ENCODE results near the gene RAD51C.
"Not testable (repeated sequence)": the region's sequence is repeated elsewhere in the genome, so short reads cannot be mapped to it uniquely, and the experiment has no call there.

The RAD51C gene

GRCh38 chr17:58684462-58684861 lies 7.9 kb upstream of the RAD51C start:
- DNase-seq: not testable (repeated sequence)

- no peak for DNase-seq
These were observed 5.4 kb upstream of the RAD51C start for GRCh38 chr17:58686980-58687379.

GRCh38 chr17:58688521-58688920 lies 3.9 kb upstream of the RAD51C start:
- no peak for DNase-seq

- not testable (repeated sequence) for DNase-seq
These were observed 2.4 kb upstream of the RAD51C start for GRCh38 chr17:58690033-58690432.

GRCh38 chr17:58691701-58692238 lies 632 bp upstream of the RAD51C start, which contains the start of gene TEX14:
TSS of gene TEX14 (minus strand) at chr17:58692045. CDS start at chr17:58652001, 40,044 bp downstream.
- no peak for DNase-seq

- no peak for DNase-seq
These were observed 806 bp downstream of the RAD51C start for GRCh38 chr17:58693208-58693607.

GRCh38 chr17:58693751-58694150 lies 1.3 kb downstream of the RAD51C start:
- DNase-seq: no peak

GRCh38 chr17:58694302-58694701 lies 1.9 kb downstream of the RAD51C start:
- DNase-seq: no peak

- DNase-seq: no peak
These were observed 2.4 kb downstream of the RAD51C start for GRCh38 chr17:58694826-58695225.

GRCh38 chr17:58699771-58700170 lies 7.4 kb downstream of the RAD51C start:
- DNase-seq: no peak

GRCh38 chr17:58702045-58702476 lies 9.7 kb downstream of the RAD51C start:
- no peak for DNase-seq

GRCh38 chr17:58702708-58703107 lies 10.3 kb downstream of the RAD51C start:
- DNase-seq: no peak

GRCh38 chr17:58703137-58703915 lies 10.9 kb downstream of the RAD51C start:
- DNase-seq: no peak

GRCh38 chr17:58703916-58704286 lies 11.5 kb downstream of the RAD51C start:
- DNase-seq: no peak

- no peak for DNase-seq
These were observed 14.1 kb downstream of the RAD51C start for GRCh38 chr17:58706351-58707140.

GRCh38 chr17:58710948-58711552 lies 18.6 kb downstream of the RAD51C start:
- DNase-seq: no peak

- DNase-seq: no peak
These were observed 29.9 kb downstream of the RAD51C start for GRCh38 chr17:58722274-58722673.

GRCh38 chr17:58722696-58723095 lies 30.3 kb downstream of the RAD51C start:
- DNase-seq: no peak

- DNase-seq: no peak
These were observed 36.4 kb downstream of the RAD51C start for GRCh38 chr17:58728798-58729197.

- DNase-seq: no peak
These were observed 38.5 kb downstream of the RAD51C start for GRCh38 chr17:58730937-58731336.

- DNase-seq: no peak
These were observed 41.6 kb downstream of the RAD51C start for GRCh38 chr17:58734040-58734439.

- DNase-seq: no peak
These were observed 42.4 kb downstream of the RAD51C start for GRCh38 chr17:58734811-58735210.

- DNase-seq: no peak
These were observed 48.8 kb downstream of the RAD51C start for GRCh38 chr17:58741121-58741625.
